GM12878 (cell line): ENCODE data around the gene RAB4B. TPM values are rescaled to one million over a fixed set of nuclear protein-coding genes. Genes with fewer than 3 reads are reported as not detected.

Experiments
- ATAC-seq: fragments of 200-7000 bp; cut with Tn5 transposase; 3 replicates; pipeline ENCODE4 v1.9.1; 2020; ENCODE audit warnings: mild to moderate bottlenecking, moderate library complexity
- BruUV-seq: library from RNA; stranded (reverse); fragments of 400-500 nt; replicated peaks from 2 replicates; lab custom pipeline; 2021; lab: Mats Ljungman, UMichigan
- CTCF ChIA-PET: fragments of 300-600 bp; sonication (Branson Sonifier 250); formaldehyde crosslinking; extraction: SDS; loops from one replicate; lab custom pipeline; 2021; ENCODE audit warnings: inconsistent platforms; lab: Yijun Ruan, JAX
- POLR2A ChIA-PET: fragments of 350-600 bp; formaldehyde crosslinking; extraction: SDS; loops from one replicate; lab custom pipeline; 2021; ENCODE audit warnings: inconsistent platforms; lab: Charles Lee
- RAD21 ChIA-PET: fragments of 300-600 bp; sonication (Branson Sonifier 250); formaldehyde crosslinking; loops from one replicate; lab custom pipeline; 2023; ENCODE audit warnings: antibody characterized with exemption; ENCODE audit not compliant: unreplicated experiment; lab: Charles Lee
- SMC1A ChIA-PET: fragments of 300-600 bp; sonication (Branson Sonifier 250); formaldehyde crosslinking; loops from one replicate; lab custom pipeline; 2023; ENCODE audit not compliant: unreplicated experiment, uncharacterized antibody; lab: Charles Lee
- DNase-seq: peaks from one replicate; pipeline ENCODE4 v3.0.0-alpha.2; 2011; ENCODE audit warnings: low read depth, low spot score
- FAIRE-seq: peaks from 3 replicates; lab custom pipeline; 2011; peaks lifted over from hg19 to GRCh38; lab: Jason Lieb, UNC
- H2AFZ ChIP-seq: 2 replicates; pipeline ENCODE4 v1.6.0; 2011; ENCODE audit warnings: low read depth, low read length, control low read depth; ENCODE audit not compliant: control insufficient read depth
- H3K27ac ChIP-seq: 2 replicates; pipeline ENCODE4 v1.5.1; 2011; ENCODE audit warnings: control low read depth; ENCODE audit not compliant: control insufficient read depth, insufficient read depth
- H3K27me3 ChIP-seq, 2 experiments: replicated peaks in 1 of 2; 2 replicates each; pipeline versions ENCODE4 v1.6.0 to v1.6.1; 2011; ENCODE audit warnings: low read length in 1 of 2; ENCODE audit not compliant: control insufficient read depth in 2 of 2, insufficient read depth in 2 of 2
- H3K36me3 ChIP-seq, 2 experiments: 2 replicates each; pipeline ENCODE4 v1.5.1; 2011; ENCODE audit warnings: low read length in 1 of 2; ENCODE audit not compliant: control insufficient read depth in 2 of 2, insufficient read depth in 2 of 2
- H3K4me1 ChIP-seq: 2 replicates; pipeline ENCODE4 v1.6.1; 2011; ENCODE audit warnings: mild to moderate bottlenecking, low read length, moderate library complexity, mixed read lengths; ENCODE audit not compliant: control insufficient read depth, insufficient read depth
- H3K4me2 ChIP-seq: 2 replicates; pipeline ENCODE4 v1.6.0; 2011; ENCODE audit warnings: control low read depth; ENCODE audit not compliant: control insufficient read depth, insufficient read depth
- H3K4me3 ChIP-seq: fragments of 200-600 bp; sonication (generic); 2 replicates; pipeline ENCODE4 v1.5.1; 2016
- H3K79me2 ChIP-seq: 2 replicates; pipeline ENCODE4 v1.6.0; 2011; ENCODE audit warnings: low read length; ENCODE audit not compliant: control insufficient read depth, insufficient read depth
- H3K9ac ChIP-seq: 2 replicates; pipeline ENCODE4 v1.8.0; 2011; ENCODE audit warnings: low read length, control low read depth, mixed read lengths; ENCODE audit not compliant: control insufficient read depth, insufficient read depth
- H3K9me3 ChIP-seq: replicated peaks from 3 replicates; pipeline ENCODE4 v1.5.1; 2011; ENCODE audit warnings: mild to moderate bottlenecking, low read length; ENCODE audit not compliant: control insufficient read depth, insufficient read depth
- H4K20me1 ChIP-seq: 2 replicates; pipeline ENCODE4 v1.6.0; 2011; ENCODE audit not compliant: control insufficient read depth, insufficient read depth
- ASH2L ChIP-seq: fragments of 300-600, 200-600 bp; sonication (generic); IDR thresholded peaks from 2 replicates; pipeline ENCODE4 v1.6.1; 2017; ENCODE audit warnings: low read depth, mild to moderate bottlenecking, borderline replicate concordance
- EZH2 ChIP-seq: IDR thresholded peaks from 2 replicates; pipeline ENCODE4 v1.6.1; 2012; ENCODE audit warnings: low read depth, mild to moderate bottlenecking, control low read depth, inconsistent platforms, low read length, borderline replicate concordance; ENCODE audit not compliant: control insufficient read depth
- HDAC6 ChIP-seq: fragments of 200-600 bp; sonication (generic); IDR thresholded peaks from one replicate; pipeline ENCODE4 v1.8.0; 2017; ENCODE audit warnings: antibody characterized with exemption; ENCODE audit not compliant: unreplicated experiment
- MYC ChIP-seq: IDR thresholded peaks from 2 replicates; pipeline ENCODE4 v1.6.1; 2011; ENCODE audit warnings: mild to moderate bottlenecking, low read length, moderate library complexity, inconsistent platforms; ENCODE audit not compliant: insufficient read depth, insufficient replicate concordance, insufficient read length, severe bottlenecking
- NFYB ChIP-seq: IDR thresholded peaks from 2 replicates; pipeline ENCODE4 v1.6.1; 2011; ENCODE audit warnings: low read depth, mild to moderate bottlenecking, low read length, improper control_type of control experiment, moderate library complexity; ENCODE audit not compliant: insufficient read depth
- RBBP5 ChIP-seq: fragments of 200-600 bp; sonication (generic); conservative IDR thresholded peaks from 2 replicates; pipeline ENCODE4 v1.6.1; 2016
- TBL1XR1 ChIP-seq: IDR thresholded peaks from 2 replicates; pipeline ENCODE4 v1.6.1; 2012; ENCODE audit warnings: low read depth, low read length, improper control_type of control experiment
- ZSCAN29 ChIP-seq: fragments of 450-650 bp; IDR thresholded peaks from 2 replicates; pipeline ENCODE4 v1.6.1; 2017; ENCODE audit warnings: mild to moderate bottlenecking, moderate library complexity
- WGBS: methylation state at CpG from one replicate; pipeline ENCODE4 v1.1.6; 2016; ENCODE audit warnings: low lambda C conversion rate; ENCODE audit not compliant: insufficient replicate concordance, insufficient coverage; ENCODE audit errors: missing lambda C conversion rate; 5-methylcytosine and 5-hydroxymethylcytosine counted together
- in situ Hi-C: fragments of 300-500 bp; cut with MboI; formaldehyde crosslinking; loops from 9 replicates; pipeline ENCODE4 v1.14.3; 2018; ENCODE audit warnings: mixed read lengths
- intact Hi-C: fragments of 100-400 bp; cut with micrococcal nuclease; formaldehyde crosslinking; loops from one replicate; pipeline ENCODE4 v1.14.2; 2022; ENCODE audit not compliant: unreplicated experiment
- polyA plus RNA-seq, 11 experiments: library from polyadenylated mRNA; depleted of rRNA in 4 of 11; unstranded in 6 of 11; stranded (reverse) in 5 of 11; fragments of >200 nt; fragmentation: Nextera tagmentation in 4 of 11; fragmentation: Illumina TruSeq in 1 of 11; extraction: Ambion mirVana in 4 of 11; extraction: Trizol in 1 of 11; gene quantifications; 1 replicate in 1 of 11; 2 replicates in 10 of 11; pipeline versions ENCODE4 v1.2.1 to v1.2.3, GENCODE V29; 2011 to 2016; ENCODE audit warnings: inconsistent platforms in 2 of 11, missing spikeins in 2 of 11, low read depth in 1 of 11
- total RNA-seq, 4 experiments: library from RNA; depleted of rRNA in 3 of 4; stranded (reverse); fragments of >200 nt in 3 of 4; fragmentation: Illumina TruSeq in 1 of 4; extraction: Trizol in 1 of 4; gene quantifications; 2 replicates each; pipeline versions ENCODE4 v1.2.1 to v1.2.3, GENCODE V29; 2013 to 2021
- TF ChIP-seq, protein P1 (sequence below): fragments of 450-650 bp; IDR thresholded peaks from 2 replicates; pipeline ENCODE4 v1.6.1; 2016; ENCODE audit warnings: mild to moderate bottlenecking, moderate library complexity, borderline replicate concordance
- TF ChIP-seq, protein P2 (sequence below): fragments of 450-650 bp; IDR thresholded peaks from 2 replicates; pipeline ENCODE4 v1.6.1; 2017; ENCODE audit warnings: borderline replicate concordance
- TF ChIP-seq, protein P3 (sequence below): fragments of 450-650 bp; formaldehyde crosslinking; IDR thresholded peaks from 2 replicates; pipeline ENCODE4 v1.4.0; 2020; ENCODE audit warnings: mild to moderate bottlenecking, moderate library complexity
- TF ChIP-seq, protein P4 (sequence below): IDR thresholded peaks from 2 replicates; pipeline ENCODE4 v1.6.1; 2012; ENCODE audit warnings: low read depth, low read length, improper control_type of control experiment

The RAB4B gene
- total and polyA plus RNA-seq, 10 of the 15 experiments (the other 5 are each of a cell fraction or from before 2014, with no cell fraction given), result 0.60 to 51.5 (median 27.7) TPM

DNA sequence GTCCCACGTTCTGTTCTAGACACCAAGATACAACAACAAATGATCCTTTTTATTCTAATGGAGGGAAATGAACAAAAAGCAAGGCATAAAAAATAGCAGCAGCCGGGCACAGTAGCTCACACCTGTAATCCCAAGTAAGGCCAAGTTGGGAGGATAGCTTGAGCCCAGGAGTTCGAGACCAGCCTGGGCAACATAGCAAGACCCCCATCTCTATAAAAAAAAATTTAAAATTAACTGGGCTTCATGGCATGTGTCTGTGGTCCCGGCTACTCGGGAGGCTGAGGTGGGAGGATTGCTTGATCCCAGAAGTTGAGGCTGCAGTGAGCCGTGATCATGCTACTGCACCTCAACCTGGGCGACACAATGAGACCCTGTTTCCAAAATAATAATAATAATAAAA lies 1.7 kb upstream of the RAB4B start:
- POLR2A ChIA-PET, result interaction anchor here (0.9 to 8.1 kb wide), 7 partner anchors 16 to 60 kb away, joined by 3 to 331 read pairs (median 23); partner anchors contain the start of genes ACTMAP, COQ8B, EGLN2 and ITPKC
- intact Hi-C loops, result no loop called here
- SMC1A ChIA-PET, result interaction anchor here (0.6 to 11.2 kb wide), 9 partner anchors 15 to 674 kb away, joined by 3 to 256 read pairs (median 12); partner anchors contain the start of genes ACTMAP, COQ8B, EGLN2 and ITPKC
- ATAC-seq, result no peak
- no peaks in the 10 kb centered on the region for H4K20me1 ChIP-seq
- no peaks in the 10 kb centered on the region for H3K27me3 ChIP-seq
- H3K4me2 ChIP-seq, result peak overlapping the region; percentile 84
- WGBS, result 83% methylated on average over 7 of the region's 7 CpGs
- FAIRE-seq, result no peak
- H3K9me3 ChIP-seq, result no peaks in the 10 kb centered on the region; the same call in 2 of the 3 replicates
- CTCF ChIA-PET, result interaction anchor here (1.2 to 4.6 kb wide), 6 partner anchors 16 to 113 kb away, joined by 3 to 72 read pairs (median 8); partner anchors contain the start of genes ACTMAP, COQ8B, EGLN2 and ITPKC
- RAD21 ChIA-PET, result interaction anchor here (1.3 to 7.6 kb wide), 6 partner anchors 21 to 113 kb away, joined by 3 to 291 read pairs (median 27); partner anchors contain the start of genes ACTMAP, EGLN2 and SNRPA
- peaks cover 38% of the 10 kb centered on the region for H3K4me1 ChIP-seq
- H3K9ac ChIP-seq, result peak overlapping the region; percentile 36; the same call in 1 of the 2 replicates
- H3K79me2 ChIP-seq, result peaks cover 11% of the 10 kb centered on the region
- no peak for TF ChIP-seq ASH2L
- no peak for TF ChIP-seq NFYB
- TF ChIP-seq, protein P1, sequence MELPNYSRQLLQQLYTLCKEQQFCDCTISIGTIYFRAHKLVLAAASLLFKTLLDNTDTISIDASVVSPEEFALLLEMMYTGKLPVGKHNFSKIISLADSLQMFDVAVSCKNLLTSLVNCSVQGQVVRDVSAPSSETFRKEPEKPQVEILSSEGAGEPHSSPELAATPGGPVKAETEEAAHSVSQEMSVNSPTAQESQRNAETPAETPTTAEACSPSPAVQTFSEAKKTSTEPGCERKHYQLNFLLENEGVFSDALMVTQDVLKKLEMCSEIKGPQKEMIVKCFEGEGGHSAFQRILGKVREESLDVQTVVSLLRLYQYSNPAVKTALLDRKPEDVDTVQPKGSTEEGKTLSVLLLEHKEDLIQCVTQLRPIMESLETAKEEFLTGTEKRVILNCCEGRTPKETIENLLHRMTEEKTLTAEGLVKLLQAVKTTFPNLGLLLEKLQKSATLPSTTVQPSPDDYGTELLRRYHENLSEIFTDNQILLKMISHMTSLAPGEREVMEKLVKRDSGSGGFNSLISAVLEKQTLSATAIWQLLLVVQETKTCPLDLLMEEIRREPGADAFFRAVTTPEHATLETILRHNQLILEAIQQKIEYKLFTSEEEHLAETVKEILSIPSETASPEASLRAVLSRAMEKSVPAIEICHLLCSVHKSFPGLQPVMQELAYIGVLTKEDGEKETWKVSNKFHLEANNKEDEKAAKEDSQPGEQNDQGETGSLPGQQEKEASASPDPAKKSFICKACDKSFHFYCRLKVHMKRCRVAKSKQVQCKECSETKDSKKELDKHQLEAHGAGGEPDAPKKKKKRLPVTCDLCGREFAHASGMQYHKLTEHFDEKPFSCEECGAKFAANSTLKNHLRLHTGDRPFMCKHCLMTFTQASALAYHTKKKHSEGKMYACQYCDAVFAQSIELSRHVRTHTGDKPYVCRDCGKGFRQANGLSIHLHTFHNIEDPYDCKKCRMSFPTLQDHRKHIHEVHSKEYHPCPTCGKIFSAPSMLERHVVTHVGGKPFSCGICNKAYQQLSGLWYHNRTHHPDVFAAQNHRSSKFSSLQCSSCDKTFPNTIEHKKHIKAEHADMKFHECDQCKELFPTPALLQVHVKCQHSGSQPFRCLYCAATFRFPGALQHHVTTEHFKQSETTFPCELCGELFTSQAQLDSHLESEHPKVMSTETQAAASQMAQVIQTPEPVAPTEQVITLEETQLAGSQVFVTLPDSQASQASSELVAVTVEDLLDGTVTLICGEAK, result no peak
- TF ChIP-seq HDAC6, result no peak
- TF ChIP-seq, protein P2, sequence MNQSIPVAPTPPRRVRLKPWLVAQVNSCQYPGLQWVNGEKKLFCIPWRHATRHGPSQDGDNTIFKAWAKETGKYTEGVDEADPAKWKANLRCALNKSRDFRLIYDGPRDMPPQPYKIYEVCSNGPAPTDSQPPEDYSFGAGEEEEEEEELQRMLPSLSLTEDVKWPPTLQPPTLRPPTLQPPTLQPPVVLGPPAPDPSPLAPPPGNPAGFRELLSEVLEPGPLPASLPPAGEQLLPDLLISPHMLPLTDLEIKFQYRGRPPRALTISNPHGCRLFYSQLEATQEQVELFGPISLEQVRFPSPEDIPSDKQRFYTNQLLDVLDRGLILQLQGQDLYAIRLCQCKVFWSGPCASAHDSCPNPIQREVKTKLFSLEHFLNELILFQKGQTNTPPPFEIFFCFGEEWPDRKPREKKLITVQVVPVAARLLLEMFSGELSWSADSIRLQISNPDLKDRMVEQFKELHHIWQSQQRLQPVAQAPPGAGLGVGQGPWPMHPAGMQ, result no peak
- TF ChIP-seq EZH2, result no peak
- no peak for TF ChIP-seq RBBP5
- TF ChIP-seq TBL1XR1, result no peak
- TF ChIP-seq, protein P3, sequence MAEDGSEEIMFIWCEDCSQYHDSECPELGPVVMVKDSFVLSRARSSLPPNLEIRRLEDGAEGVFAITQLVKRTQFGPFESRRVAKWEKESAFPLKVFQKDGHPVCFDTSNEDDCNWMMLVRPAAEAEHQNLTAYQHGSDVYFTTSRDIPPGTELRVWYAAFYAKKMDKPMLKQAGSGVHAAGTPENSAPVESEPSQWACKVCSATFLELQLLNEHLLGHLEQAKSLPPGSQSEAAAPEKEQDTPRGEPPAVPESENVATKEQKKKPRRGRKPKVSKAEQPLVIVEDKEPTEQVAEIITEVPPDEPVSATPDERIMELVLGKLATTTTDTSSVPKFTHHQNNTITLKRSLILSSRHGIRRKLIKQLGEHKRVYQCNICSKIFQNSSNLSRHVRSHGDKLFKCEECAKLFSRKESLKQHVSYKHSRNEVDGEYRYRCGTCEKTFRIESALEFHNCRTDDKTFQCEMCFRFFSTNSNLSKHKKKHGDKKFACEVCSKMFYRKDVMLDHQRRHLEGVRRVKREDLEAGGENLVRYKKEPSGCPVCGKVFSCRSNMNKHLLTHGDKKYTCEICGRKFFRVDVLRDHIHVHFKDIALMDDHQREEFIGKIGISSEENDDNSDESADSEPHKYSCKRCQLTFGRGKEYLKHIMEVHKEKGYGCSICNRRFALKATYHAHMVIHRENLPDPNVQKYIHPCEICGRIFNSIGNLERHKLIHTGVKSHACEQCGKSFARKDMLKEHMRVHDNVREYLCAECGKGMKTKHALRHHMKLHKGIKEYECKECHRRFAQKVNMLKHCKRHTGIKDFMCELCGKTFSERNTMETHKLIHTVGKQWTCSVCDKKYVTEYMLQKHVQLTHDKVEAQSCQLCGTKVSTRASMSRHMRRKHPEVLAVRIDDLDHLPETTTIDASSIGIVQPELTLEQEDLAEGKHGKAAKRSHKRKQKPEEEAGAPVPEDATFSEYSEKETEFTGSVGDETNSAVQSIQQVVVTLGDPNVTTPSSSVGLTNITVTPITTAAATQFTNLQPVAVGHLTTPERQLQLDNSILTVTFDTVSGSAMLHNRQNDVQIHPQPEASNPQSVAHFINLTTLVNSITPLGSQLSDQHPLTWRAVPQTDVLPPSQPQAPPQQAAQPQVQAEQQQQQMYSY, result no peak
- TF ChIP-seq, protein P4, sequence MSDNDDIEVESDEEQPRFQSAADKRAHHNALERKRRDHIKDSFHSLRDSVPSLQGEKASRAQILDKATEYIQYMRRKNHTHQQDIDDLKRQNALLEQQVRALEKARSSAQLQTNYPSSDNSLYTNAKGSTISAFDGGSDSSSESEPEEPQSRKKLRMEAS, result no peak
- no peak for TF ChIP-seq ZSCAN29
- TF ChIP-seq MYC, result no peak
- BruUV-seq, result no TSS peak
- in situ Hi-C loops, result no loop called here
- no peak for DNase-seq
- H3K27ac ChIP-seq, result peak overlapping the region; percentile 71
- no peak overlapping the region for H3K4me3 ChIP-seq
- H2AFZ ChIP-seq, result no peak overlapping the region
- H3K36me3 ChIP-seq, result no peaks in the 10 kb centered on the region
